Right cardiac atrium (tissue), 5 donors: ENCODE measurements around the gene CELF4. TPM values are rescaled to one million over a fixed set of nuclear protein-coding genes. Genes with fewer than 3 reads are reported as not detected.
"Not testable (repeated sequence)": the region's sequence is repeated elsewhere in the genome, so short reads cannot be mapped to it uniquely, and the experiment has no call there.

Experiments
- ATAC-seq, 2 donors: fragments of 200-7000 bp; cut with Tn5 transposase; one replicate each; pipeline versions ENCODE4 v1.8.0 to v1.9.1; 2020; ENCODE audit warnings: moderate library complexity in 2 of 2, mild to moderate bottlenecking in 1 of 2
- DNase-seq, 3 donors: peaks; one replicate each; pipeline ENCODE4 v3.0.0-alpha.2; 2020
- H3K27ac ChIP-seq: one replicate; pipeline ENCODE4 v1.5.1; 2013; ENCODE audit warnings: mild to moderate bottlenecking, low read length, control low read depth, moderate library complexity
- H3K27me3 ChIP-seq: one replicate; pipeline ENCODE4 v1.6.1; 2013; ENCODE audit not compliant: control insufficient read depth, insufficient read depth
- H3K4me1 ChIP-seq: one replicate; pipeline ENCODE4 v1.6.1; 2013; ENCODE audit warnings: low read length; ENCODE audit not compliant: control insufficient read depth, insufficient read depth
- H3K4me3 ChIP-seq: one replicate; pipeline ENCODE4 v1.5.1; 2013; ENCODE audit warnings: low read length, control low read depth
- H3K9me3 ChIP-seq: one replicate; pipeline ENCODE4 v1.6.1; 2013; ENCODE audit warnings: low read length; ENCODE audit not compliant: control insufficient read depth
- WGBS: extraction: QIAGEN DNeasy Blood & Tissue Kit; methylation state at CpG from one replicate; pipeline ENCODE4 v1.1.7; 2013; 5-methylcytosine and 5-hydroxymethylcytosine counted together
- intact Hi-C, 4 donors: fragments of 100-400 bp; cut with DNase I; formaldehyde crosslinking; loops; one replicate each; pipeline versions ENCODE4 v1.11.0 to v1.14.0; 2022 to 2023
- polyA plus RNA-seq: library from polyadenylated mRNA; stranded (reverse); fragments of 200-250 nt; gene quantifications from one replicate; pipeline ENCODE4 v1.2.3, GENCODE V29; 2013
- total RNA-seq, 4 donors: library from RNA; stranded (reverse); fragmentation: NEBNext Ultra II Directional; extraction: Animal tissue kit (Norgen Biotek cat#: 25700); gene quantifications; one replicate each; pipeline ENCODE4 v1.2.1, GENCODE V29; 2021
- donor health status: healthy with polysubstance abuse.
- donor health status: DM: no; HTN: yes; CAD: no.
- donor health status: DM: no; HTN: no; CAD: no.
- donor health status: DM: no; HTN: yes; CAD: no; lungs with severe emphysema.
- donor health status: DM: yes; HTN: yes; CAD: no.

Gene CELF4
- total and polyA plus RNA-seq, 5 donors: 0.79 to 1.4 (median 1.1) TPM

- DNase-seq (no peak), ATAC-seq (no peak)
- H3K27ac ChIP-seq: no peak overlapping the region
- intact Hi-C loops: no loop called here
- WGBS: 59% methylated on average over 4 of the region's 4 CpGs
- no peaks in the 10 kb centered on the region for H3K4me1 ChIP-seq
- H3K27me3 ChIP-seq: no peaks in the 10 kb centered on the region
- no peak overlapping the region for H3K4me3 ChIP-seq
- no peaks in the 10 kb centered on the region for H3K9me3 ChIP-seq
Observed at GRCh38 chr18:37481072-37481471, 84.5 kb downstream of the CELF4 start.

- no peak overlapping the region for H3K4me3 ChIP-seq
- no peaks in the 10 kb centered on the region for H3K4me1 ChIP-seq
- DNase-seq (no peak), ATAC-seq (no peak)
- intact Hi-C loops: loop anchor here in 1 of 4 donors (10.0 kb wide), 1 partner anchor 82 kb away; no protein-coding TSS in a partner anchor
- H3K27me3 ChIP-seq: no peaks in the 10 kb centered on the region
- no peaks in the 10 kb centered on the region for H3K9me3 ChIP-seq
- 74% methylated on average over 22 of the region's 22 CpGs for WGBS
- H3K27ac ChIP-seq: no peak overlapping the region
Observed at GRCh38 chr18:37476611-37477295, 88.8 kb downstream of the CELF4 start.

GRCh38 chr18:37476182-37476581 is 89.4 kb downstream of the CELF4 start:
- ATAC-seq (no peak), DNase-seq (no peak)
- 33% methylated on average over 6 of the region's 6 CpGs for WGBS
- Histone ChIP-seq H3K9me3 (no peaks in the 10 kb centered on the region), H3K4me3 (no peak overlapping the region), H3K4me1 (no peaks in the 10 kb centered on the region), H3K27ac (no peak overlapping the region), H3K27me3 (no peaks in the 10 kb centered on the region)
- intact Hi-C loops: loop anchor here in 1 of 4 donors (10.0 kb wide), 1 partner anchor 81 kb away; no protein-coding TSS in a partner anchor

- ATAC-seq (no peak), DNase-seq (no peak)
- no peaks in the 10 kb centered on the region for H3K27me3 ChIP-seq
- H3K4me1 ChIP-seq: no peaks in the 10 kb centered on the region
- WGBS: 67% methylated on average over 8 of the region's 8 CpGs
- no peak overlapping the region for H3K27ac ChIP-seq
- intact Hi-C loops: loop anchor here in 1 of 4 donors (10.0 kb wide), 1 partner anchor 79 kb away; no protein-coding TSS in a partner anchor
- no peak overlapping the region for H3K4me3 ChIP-seq
- H3K9me3 ChIP-seq: no peaks in the 10 kb centered on the region
Observed at GRCh38 chr18:37473195-37473840, 92.3 kb downstream of the CELF4 start.

- DNase-seq (no peak), ATAC-seq (no peak)
- H3K27me3 ChIP-seq: no peaks in the 10 kb centered on the region
- H3K27ac ChIP-seq: no peak overlapping the region
- no peaks in the 10 kb centered on the region for H3K9me3 ChIP-seq
- no peak overlapping the region for H3K4me3 ChIP-seq
- H3K4me1 ChIP-seq: no peaks in the 10 kb centered on the region
- 65% methylated on average over 6 of the region's 6 CpGs for WGBS
- intact Hi-C loops: loop anchor here in 1 of 4 donors (10.0 kb wide), 1 partner anchor 77 kb away; no protein-coding TSS in a partner anchor
Observed at GRCh38 chr18:37471637-37472036, 94.0 kb downstream of the CELF4 start.

- Histone ChIP-seq H3K9me3 (no peaks in the 10 kb centered on the region), H3K27me3 (no peaks in the 10 kb centered on the region), H3K27ac (no peak overlapping the region), H3K4me1 (no peaks in the 10 kb centered on the region), H3K4me3 (no peak overlapping the region)
- ATAC-seq: no peak
- intact Hi-C loops: loop anchor here in 1 of 4 donors (10.0 kb wide), 1 partner anchor 76 kb away; no protein-coding TSS in a partner anchor
- DNase-seq: no peak
- WGBS: 94% methylated on average over 2 of the region's 2 CpGs
Observed at GRCh38 chr18:37470986-37471385, 94.6 kb downstream of the CELF4 start.

GRCh38 chr18:37467002-37467662 is 98.5 kb downstream of the CELF4 start:
- H3K9me3 ChIP-seq: no peaks in the 10 kb centered on the region
- WGBS: 82% methylated on average over 8 of the region's 8 CpGs
- no peak overlapping the region for H3K4me3 ChIP-seq
- no peak overlapping the region for H3K27ac ChIP-seq
- intact Hi-C loops: no loop called here
- H3K4me1 ChIP-seq: no peaks in the 10 kb centered on the region
- no peak for DNase-seq
- no peak for ATAC-seq
- H3K27me3 ChIP-seq: no peaks in the 10 kb centered on the region

GRCh38 chr18:37465958-37466357 is 99.6 kb downstream of the CELF4 start:
- no peaks in the 10 kb centered on the region for H3K4me1 ChIP-seq
- 18% methylated on average over 8 of the region's 8 CpGs for WGBS
- peak in 1 of 2 donors; percentile 14 for ATAC-seq

GRCh38 chr18:37464257-37464656 is 101.3 kb downstream of the CELF4 start:
- no peaks in the 10 kb centered on the region for H3K9me3 ChIP-seq
- ATAC-seq: no peak
- DNase-seq: no peak
- no peaks in the 10 kb centered on the region for H3K4me1 ChIP-seq
- intact Hi-C loops: no loop called here
- WGBS: 55% methylated on average over 2 of the region's 2 CpGs
- no peaks in the 10 kb centered on the region for H3K27me3 ChIP-seq
- H3K4me3 ChIP-seq: no peak overlapping the region
- no peak overlapping the region for H3K27ac ChIP-seq

More at GRCh38 chr18:37465958-37466357, 99.6 kb downstream of the CELF4 start:
- no peak overlapping the region for H3K27ac ChIP-seq
- DNase-seq: no peak
- intact Hi-C loops: no loop called here
- H3K9me3 ChIP-seq: no peaks in the 10 kb centered on the region
- H3K4me3 ChIP-seq: no peak overlapping the region
- no peaks in the 10 kb centered on the region for H3K27me3 ChIP-seq

- ATAC-seq, H3K27ac ChIP-seq, H3K27me3 ChIP-seq, H3K4me3 ChIP-seq, intact Hi-C loops, H3K4me1 ChIP-seq, H3K9me3 ChIP-seq, DNase-seq: not testable (repeated sequence)
- 60% methylated on average over 6 of the region's 6 CpGs for WGBS
Observed at GRCh38 chr18:37461329-37461728, 104.3 kb downstream of the CELF4 start.

GRCh38 chr18:37460604-37461003 is 105.0 kb downstream of the CELF4 start:
- Histone ChIP-seq H3K4me3 (no peak overlapping the region), H3K9me3 (no peaks in the 10 kb centered on the region), H3K4me1 (no peaks in the 10 kb centered on the region), H3K27ac (no peak overlapping the region), H3K27me3 (no peaks in the 10 kb centered on the region)
- intact Hi-C loops: no loop called here
- DNase-seq: no peak
- no peak for ATAC-seq
- 79% methylated on average over 1 of the region's 1 CpG for WGBS
